T follicular helper cell (primary cell): ENCODE measurements around the gene ZNF512.
"Not testable (repeated sequence)": the region's sequence is repeated elsewhere in the genome, so short reads cannot be mapped to it uniquely, and the experiment has no call there.

ENCODE experiments used
- DNase-seq: peaks from one replicate; pipeline ENCODE4 v3.0.0-alpha.2; 2020; ENCODE audit warnings: low read depth
- total RNA-seq, 2 experiments: gene quantifications; one replicate each; lab custom pipeline; 2026; lab: John Stamatoyannopoulos, UW

ZNF512 gene
- 14.3 to 19.9 reads per million in 2 experiments for total RNA-seq

GRCh38 chr2:27582695-27583389 lies at the start of gene ZNF512:
ZNF512 (plus strand) TSS chr2:27583042; CDS start chr2:27583113, 71 bp downstream.
- DNase-seq, result peak; percentile 53

GRCh38 chr2:27537287-27537686 lies 45.6 kb upstream of the ZNF512 start:
- no peak for DNase-seq

GRCh38 chr2:27538839-27539450 lies 43.9 kb upstream of the ZNF512 start:
- not testable (repeated sequence) for DNase-seq

- DNase-seq, result not testable (repeated sequence)
These were observed 43.2 kb upstream of the ZNF512 start for GRCh38 chr2:27539649-27540048.

GRCh38 chr2:27544143-27544821 lies 38.6 kb upstream of the ZNF512 start:
- no peak for DNase-seq

- no peak for DNase-seq
These were observed 37.3 kb upstream of the ZNF512 start for GRCh38 chr2:27545348-27546141.

GRCh38 chr2:27549303-27549702 lies 33.5 kb upstream of the ZNF512 start:
- DNase-seq, result no peak

GRCh38 chr2:27551514-27551913 lies 31.3 kb upstream of the ZNF512 start:
- no peak for DNase-seq

GRCh38 chr2:27552941-27553340 lies 29.9 kb upstream of the ZNF512 start:
- DNase-seq, result no peak

GRCh38 chr2:27554451-27554850 lies 28.4 kb upstream of the ZNF512 start:
- not testable (repeated sequence) for DNase-seq

GRCh38 chr2:27559228-27559627 lies 23.6 kb upstream of the ZNF512 start:
- DNase-seq, result no peak

- DNase-seq, result no peak
These were observed 21.8 kb upstream of the ZNF512 start for GRCh38 chr2:27561060-27561459.

- no peak for DNase-seq
These were observed 16.2 kb upstream of the ZNF512 start for GRCh38 chr2:27566628-27567027.

- no peak for DNase-seq
These were observed 13.4 kb upstream of the ZNF512 start for GRCh38 chr2:27569398-27569797.

- DNase-seq, result no peak
These were observed 11.6 kb upstream of the ZNF512 start for GRCh38 chr2:27571197-27571596.

- no peak for DNase-seq
These were observed 11.2 kb upstream of the ZNF512 start for GRCh38 chr2:27571681-27572080.

- no peak for DNase-seq
These were observed 10.4 kb upstream of the ZNF512 start for GRCh38 chr2:27572439-27572838.

GRCh38 chr2:27572998-27573429 lies 9.8 kb upstream of the ZNF512 start:
- DNase-seq, result no peak

- no peak for DNase-seq
These were observed 9.4 kb upstream of the ZNF512 start for GRCh38 chr2:27573452-27573851.

- DNase-seq, result no peak
These were observed 1.3 kb upstream of the ZNF512 start for GRCh38 chr2:27581417-27582128.

- DNase-seq, result no peak
These were observed 630 bp upstream of the ZNF512 start for GRCh38 chr2:27582129-27582694.
